ENCODE measurements around the gene AOAH.

DNA sequence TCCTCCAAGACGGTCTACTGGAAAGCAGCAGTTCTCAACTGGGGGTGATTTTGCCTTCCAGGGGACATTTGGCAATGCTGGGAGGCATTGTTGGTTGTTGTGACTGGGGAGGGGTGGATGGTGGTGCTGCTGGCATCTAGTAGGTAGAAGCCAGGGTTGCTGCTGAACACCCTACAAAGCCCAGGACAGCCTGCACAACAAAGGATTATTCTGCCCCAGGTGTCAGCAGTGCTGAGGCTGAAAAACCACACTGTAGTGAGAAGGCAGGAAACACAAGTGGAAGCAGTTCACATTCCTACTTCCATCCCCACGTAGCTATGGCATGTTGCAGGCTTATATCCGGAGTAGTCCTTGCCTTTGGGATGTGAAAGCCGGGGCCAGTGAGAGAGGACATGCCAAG, 86.9 kb downstream of the AOAH start:
- TF ChIP-seq, protein P1, sequence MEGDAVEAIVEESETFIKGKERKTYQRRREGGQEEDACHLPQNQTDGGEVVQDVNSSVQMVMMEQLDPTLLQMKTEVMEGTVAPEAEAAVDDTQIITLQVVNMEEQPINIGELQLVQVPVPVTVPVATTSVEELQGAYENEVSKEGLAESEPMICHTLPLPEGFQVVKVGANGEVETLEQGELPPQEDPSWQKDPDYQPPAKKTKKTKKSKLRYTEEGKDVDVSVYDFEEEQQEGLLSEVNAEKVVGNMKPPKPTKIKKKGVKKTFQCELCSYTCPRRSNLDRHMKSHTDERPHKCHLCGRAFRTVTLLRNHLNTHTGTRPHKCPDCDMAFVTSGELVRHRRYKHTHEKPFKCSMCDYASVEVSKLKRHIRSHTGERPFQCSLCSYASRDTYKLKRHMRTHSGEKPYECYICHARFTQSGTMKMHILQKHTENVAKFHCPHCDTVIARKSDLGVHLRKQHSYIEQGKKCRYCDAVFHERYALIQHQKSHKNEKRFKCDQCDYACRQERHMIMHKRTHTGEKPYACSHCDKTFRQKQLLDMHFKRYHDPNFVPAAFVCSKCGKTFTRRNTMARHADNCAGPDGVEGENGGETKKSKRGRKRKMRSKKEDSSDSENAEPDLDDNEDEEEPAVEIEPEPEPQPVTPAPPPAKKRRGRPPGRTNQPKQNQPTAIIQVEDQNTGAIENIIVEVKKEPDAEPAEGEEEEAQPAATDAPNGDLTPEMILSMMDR (IDR thresholded peaks at IDR 0.05; ENCODE audit: borderline replicate concordance, extremely low read depth, low read length, poor library complexity, severe bottlenecking): no peak
- no peak for TF ChIP-seq EZH2 (IDR thresholded peaks at IDR 0.05; ENCODE audit: borderline replicate concordance, low read depth, low read length, severe bottlenecking)

All from DND-41 (cell line).